GM23338 (cell line): ENCODE results near the gene PHF20.

Experiments
- EZH2 ChIP-seq: fragments of 200-600 bp; sonication (generic); IDR thresholded peaks from one replicate; pipeline ENCODE4 v1.8.0; 2017; ENCODE audit warnings: antibody characterized with exemption, mild to moderate bottlenecking, low read depth; ENCODE audit not compliant: unreplicated experiment
- TF ChIP-seq, protein P1 (sequence below), 2 experiments: fragments of 200-600 bp in 1 of 2; sonication (generic) in 1 of 2; conservative IDR thresholded peaks; 2 replicates each; pipeline versions ENCODE4 v1.5.1 to v1.6.1; 2016 to 2017; ENCODE audit warnings: antibody characterized with exemption in 2 of 2, low read depth in 2 of 2, mild to moderate bottlenecking in 2 of 2, moderate library complexity in 1 of 2

DNA sequence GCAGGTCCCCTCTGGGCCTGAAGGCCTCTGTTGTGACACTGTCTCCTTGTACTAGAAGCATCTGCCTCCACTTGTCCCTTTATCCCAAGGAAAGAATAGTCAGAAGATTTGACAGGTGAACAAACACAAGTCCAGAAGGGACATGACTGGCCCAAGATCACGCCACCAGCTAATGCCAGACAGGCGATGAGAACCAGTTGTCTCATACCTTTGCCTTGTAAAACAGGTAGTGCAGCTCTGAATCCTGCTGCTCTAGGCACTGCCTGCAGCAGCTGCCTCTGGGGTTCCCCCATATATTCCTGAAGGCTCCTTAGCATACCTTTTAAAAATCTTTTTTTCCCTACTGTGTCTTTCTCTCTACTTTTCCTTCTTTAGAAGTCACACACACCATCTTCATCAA lies 157.5 kb downstream of the PHF20 start:
- TF ChIP-seq, protein P1, sequence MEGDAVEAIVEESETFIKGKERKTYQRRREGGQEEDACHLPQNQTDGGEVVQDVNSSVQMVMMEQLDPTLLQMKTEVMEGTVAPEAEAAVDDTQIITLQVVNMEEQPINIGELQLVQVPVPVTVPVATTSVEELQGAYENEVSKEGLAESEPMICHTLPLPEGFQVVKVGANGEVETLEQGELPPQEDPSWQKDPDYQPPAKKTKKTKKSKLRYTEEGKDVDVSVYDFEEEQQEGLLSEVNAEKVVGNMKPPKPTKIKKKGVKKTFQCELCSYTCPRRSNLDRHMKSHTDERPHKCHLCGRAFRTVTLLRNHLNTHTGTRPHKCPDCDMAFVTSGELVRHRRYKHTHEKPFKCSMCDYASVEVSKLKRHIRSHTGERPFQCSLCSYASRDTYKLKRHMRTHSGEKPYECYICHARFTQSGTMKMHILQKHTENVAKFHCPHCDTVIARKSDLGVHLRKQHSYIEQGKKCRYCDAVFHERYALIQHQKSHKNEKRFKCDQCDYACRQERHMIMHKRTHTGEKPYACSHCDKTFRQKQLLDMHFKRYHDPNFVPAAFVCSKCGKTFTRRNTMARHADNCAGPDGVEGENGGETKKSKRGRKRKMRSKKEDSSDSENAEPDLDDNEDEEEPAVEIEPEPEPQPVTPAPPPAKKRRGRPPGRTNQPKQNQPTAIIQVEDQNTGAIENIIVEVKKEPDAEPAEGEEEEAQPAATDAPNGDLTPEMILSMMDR (conservative IDR thresholded peaks at IDR 0.05; ENCODE audit: low read depth in 2 of 2): no peak
- TF ChIP-seq EZH2: no peak
